Activated naive CD8-positive, alpha-beta T cell treated with anti-CD3 and anti-CD28 coated beads for 36 hours (primary cell): ENCODE results near the gene ADIPOR1. TPM values are rescaled to one million over a fixed set of nuclear protein-coding genes. Genes with fewer than 3 reads are reported as not detected.

Source experiments
- total RNA-seq, 2 experiments: library from RNA; stranded (reverse); gene quantifications; one replicate each; pipeline ENCODE4 v1.2.3, GENCODE V29; 2021

ADIPOR1 gene
- total RNA-seq, 2 experiments from 2014 or later: 77.3 to 82.1 TPM

Other genes starting within 250 kb of the ADIPOR1 start
- gene SYT2, start 247.9 kb downstream of the ADIPOR1 start, total RNA-seq: not detected
- 10 to 100 TPM; 18.3 to 19.3 TPM for gene KDM5B, start 149.9 kb downstream of the ADIPOR1 start, total RNA-seq
- under 1 TPM; 0.45 to 0.80 TPM for gene PCAT6, start 147.4 kb downstream of the ADIPOR1 start, total RNA-seq
- gene RABIF, start 69.2 kb downstream of the ADIPOR1 start, total RNA-seq: 1 to 10 TPM; 8.4 to 9.0 TPM
- gene KLHL12, start 31.1 kb downstream of the ADIPOR1 start, total RNA-seq: 10 to 100 TPM; 42.6 to 44.1 TPM
- 10 to 100 TPM; 18.3 to 19.2 TPM for gene CYB5R1, start 8.9 kb upstream of the ADIPOR1 start, total RNA-seq
- gene TMEM183A, start 49.1 kb upstream of the ADIPOR1 start, total RNA-seq: 10 to 100 TPM; 81.4 to 81.9 TPM
- 10 to 100 TPM; 20.8 to 21.3 TPM for gene PPFIA4, start 68.2 kb upstream of the ADIPOR1 start, total RNA-seq
- gene MYOG, start 127.7 kb upstream of the ADIPOR1 start, total RNA-seq: not detected
- not detected for gene ADORA1, start 169.4 kb upstream of the ADIPOR1 start, total RNA-seq
- gene MYBPH, start 217.5 kb upstream of the ADIPOR1 start, total RNA-seq: not detected
- gene CHI3L1, start 228.4 kb upstream of the ADIPOR1 start, total RNA-seq: not detected